Right lobe of liver (tissue), 6 donors: ENCODE measurements around the gene BHLHA15. TPM values are rescaled to one million over a fixed set of nuclear protein-coding genes. Genes with fewer than 3 reads are reported as not detected.

Experiments used
- ATAC-seq, 4 donors: fragments of 200-7000 bp; cut with Tn5 transposase; one replicate each; pipeline ENCODE4 v1.9.1; 2020; ENCODE audit warnings: mild to moderate bottlenecking in 4 of 4, moderate library complexity in 4 of 4
- DNase-seq, 3 donors: peaks; one replicate each; pipeline ENCODE4 v3.0.0-alpha.2; 2020
- H3K27ac ChIP-seq, 3 donors: fragments of 200-600 bp; one replicate each; pipeline ENCODE4 v1.8.0; 2022
- H3K27me3 ChIP-seq, 2 donors: fragments of 200-600 bp; one replicate each; pipeline ENCODE4 v1.8.0; 2022
- H3K36me3 ChIP-seq, 4 donors: fragments of 200-600 bp; sonication (generic) in 1 of 4; one replicate each; pipeline versions ENCODE4 v1.5.1 to v1.8.0; 2017 to 2022; ENCODE audit warnings: control low read depth in 1 of 4
- H3K4me1 ChIP-seq, 4 donors: fragments of 200-600 bp; sonication (generic) in 1 of 4; one replicate each; pipeline versions ENCODE4 v1.5.1 to v1.8.0; 2017 to 2022; ENCODE audit warnings: control low read depth in 1 of 4
- H3K4me3 ChIP-seq, 3 donors: fragments of 200-600 bp; one replicate each; pipeline ENCODE4 v1.8.0; 2022
- H3K9me3 ChIP-seq, 4 donors: fragments of 200-600 bp; sonication (generic) in 1 of 4; one replicate each; pipeline versions ENCODE4 v1.5.1 to v1.8.0; 2017 to 2022; ENCODE audit warnings: control low read depth in 1 of 4
- CTCF ChIP-seq, 4 donors: fragments of 200-600 bp in 3 of 4; fragments of 450-650 bp in 1 of 4; IDR thresholded peaks; one replicate each; pipeline versions ENCODE4 v1.5.1 to v1.8.0; 2016 to 2022; ENCODE audit warnings: antibody characterized with exemption in 4 of 4, mild to moderate bottlenecking in 2 of 4
- POLR2A ChIP-seq: fragments of 450-650 bp; IDR thresholded peaks from one replicate; pipeline ENCODE4 v1.6.1; 2017; ENCODE audit warnings: antibody characterized with exemption, mild to moderate bottlenecking
- WGBS: methylation state at CpG from one replicate; pipeline ENCODE4 v1.1.6; 2018; ENCODE audit warnings: low coverage, low lambda C conversion rate; ENCODE audit not compliant: insufficient coverage; ENCODE audit errors: missing lambda C conversion rate; 5-methylcytosine and 5-hydroxymethylcytosine counted together
- intact Hi-C, 2 donors: fragments of 100-400 bp; cut with DNase I; formaldehyde crosslinking; loops; one replicate each; pipeline versions ENCODE4 v1.11.2 to v1.14.1; 2022
- total RNA-seq, 6 experiments: library from RNA; depleted of rRNA in 2 of 6; stranded (reverse); fragments of >200 nt in 2 of 6; fragmentation: NEBNext Ultra II Directional in 3 of 6; extraction: Animal tissue kit (Norgen Biotek cat#: 25700) in 3 of 6; gene quantifications; one replicate each; pipeline versions ENCODE4 v1.1.0 to v1.2.4, GENCODE V29; 2016 to 2023
- donor health status: DM: no; HTN: yes; CAD: no.
- donor health status: DM: no; HTN: no; CAD: no.
- donor health status: DM: no; HTN: no; CAD: no.
- donor health status: DM: no; HTN: yes; CAD: no.
- donor health status: DM: no; HTN: yes; CAD: no.

BHLHA15 gene
- total RNA-seq, 6 experiments from 2014 or later: 2.3 to 25.9 (median 5.3) TPM

GRCh38 chr7:98210513-98211220 is 572 bp upstream of the BHLHA15 start:
- intact Hi-C loops: no loop called here
- TF ChIP-seq CTCF (IDR thresholded peaks at IDR 0.05): no peak
- no peak for TF ChIP-seq POLR2A
- H3K4me1 ChIP-seq: no peaks in the 10 kb centered on the region
- H3K27me3 ChIP-seq: no peaks in the 10 kb centered on the region
- no peaks in the 10 kb centered on the region for H3K9me3 ChIP-seq
- 11% methylated on average over 31 of the region's 49 CpGs for WGBS
- H3K36me3 ChIP-seq: peaks cover 0 to 11% (median 1%) of the 10 kb centered on the region in 4 donors
- H3K27ac ChIP-seq: no peak overlapping the region
- ATAC-seq (peak in 1 of 4 donors; percentile 25), DNase-seq (peak in 1 of 3 donors; percentile 49)
- H3K4me3 ChIP-seq: peak overlapping the region in 1 of 3 donors; percentile 48

GRCh38 chr7:98211676-98212531 is 665 bp downstream of the BHLHA15 start:
- H3K27me3 ChIP-seq: no peaks in the 10 kb centered on the region
- DNase-seq: peak in 2 of 3 donors; percentile 59 to 67
- peak; percentile 12 for TF ChIP-seq POLR2A
- no peak for TF ChIP-seq CTCF (IDR thresholded peaks at IDR 0.05)
- intact Hi-C loops: no loop called here
- H3K36me3 ChIP-seq: no peaks in the 10 kb centered on the region
- ATAC-seq: peak; percentile 65 to 73 (median 72)
- H3K4me1 ChIP-seq: no peaks in the 10 kb centered on the region
- H3K9me3 ChIP-seq: no peaks in the 10 kb centered on the region
- peak overlapping the region; percentile 30 to 51 (median 48) for H3K4me3 ChIP-seq
- 0% methylated on average over 4 of the region's 49 CpGs for WGBS
- no peak overlapping the region for H3K27ac ChIP-seq

GRCh38 chr7:98212532-98213041 is 1.3 kb downstream of the BHLHA15 start:
- H3K4me3 ChIP-seq: no peak overlapping the region
- no peaks in the 10 kb centered on the region for H3K27me3 ChIP-seq
- no peak overlapping the region for H3K27ac ChIP-seq
- no peaks in the 10 kb centered on the region for H3K36me3 ChIP-seq
- TF ChIP-seq CTCF (IDR thresholded peaks at IDR 0.05) (no peak), POLR2A (no peak)
- intact Hi-C loops: no loop called here
- ATAC-seq (no peak), DNase-seq (peak; percentile 19 to 49 (median 32))
- H3K4me1 ChIP-seq: no peaks in the 10 kb centered on the region
- H3K9me3 ChIP-seq: no peaks in the 10 kb centered on the region
- no CpG with 5 or more reads among the region's 30 CpGs for WGBS

- Histone ChIP-seq H3K4me3 (no peak overlapping the region), H3K27ac (no peak overlapping the region), H3K9me3 (no peaks in the 10 kb centered on the region), H3K36me3 (no peaks in the 10 kb centered on the region), H3K4me1 (no peaks in the 10 kb centered on the region), H3K27me3 (no peaks in the 10 kb centered on the region)
- intact Hi-C loops: no loop called here
- no peak for ATAC-seq
- peak; percentile 16 to 28 (median 22) for DNase-seq
- no peak for TF ChIP-seq CTCF (IDR thresholded peaks at IDR 0.05)
- no peak for TF ChIP-seq POLR2A
- WGBS: no CpG with 5 or more reads among the region's 8 CpGs
These were observed 2.2 kb downstream of the BHLHA15 start for GRCh38 chr7:98213296-98213887.
